ENCODE data around the gene INPP5A.

DNA sequence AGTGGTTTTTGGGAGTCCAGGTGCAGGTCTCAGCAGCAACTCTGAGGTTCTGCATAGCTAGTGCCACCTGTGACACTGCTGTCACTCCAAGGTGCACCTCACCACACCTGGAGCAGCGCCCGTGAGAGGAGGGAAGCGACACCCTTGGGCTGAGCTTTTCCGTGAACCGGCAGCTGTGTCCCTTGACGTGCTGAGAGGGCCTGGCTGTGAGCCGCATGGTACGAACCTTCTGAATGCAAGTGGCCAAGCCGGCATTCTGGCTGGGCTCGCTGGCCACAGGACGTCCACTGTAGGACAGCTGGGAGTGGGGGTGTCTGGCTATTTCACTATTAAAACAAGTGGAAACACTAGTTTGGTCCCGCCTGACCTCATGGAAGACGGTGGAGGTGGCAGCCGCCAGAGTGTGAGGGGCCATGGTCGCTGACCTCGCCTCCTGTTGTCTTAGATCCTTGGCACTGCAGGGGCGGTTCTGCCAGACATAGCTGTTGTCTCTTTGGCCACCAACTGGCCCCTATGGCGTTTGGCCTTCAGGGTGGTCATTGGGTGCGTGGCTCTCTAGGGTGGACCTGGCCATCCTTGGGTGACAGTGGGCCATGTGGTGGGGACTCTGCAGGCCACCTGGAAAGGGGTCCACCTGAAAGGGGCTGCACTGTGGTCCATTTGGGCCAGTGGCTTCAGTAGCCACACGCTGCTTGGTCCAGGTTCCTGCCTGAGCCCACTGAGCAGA is 12.9 kb downstream of the INPP5A start:
- no peak for TF ChIP-seq CTCF (IDR thresholded peaks at IDR 0.05; ENCODE audit: low read depth, low read length, poor library complexity, severe bottlenecking)
- no peak for TF ChIP-seq EZH2phosphoT487 (IDR thresholded peaks at IDR 0.05; ENCODE audit: borderline replicate concordance, low read length)

Data from DOHH2 (cell line).